Measurements from ENCODE around the gene RBM27.
"Not testable (repeated sequence)": the region's sequence is repeated elsewhere in the genome, so short reads cannot be mapped to it uniquely, and the experiment has no call there.

The RBM27 gene, protein sequence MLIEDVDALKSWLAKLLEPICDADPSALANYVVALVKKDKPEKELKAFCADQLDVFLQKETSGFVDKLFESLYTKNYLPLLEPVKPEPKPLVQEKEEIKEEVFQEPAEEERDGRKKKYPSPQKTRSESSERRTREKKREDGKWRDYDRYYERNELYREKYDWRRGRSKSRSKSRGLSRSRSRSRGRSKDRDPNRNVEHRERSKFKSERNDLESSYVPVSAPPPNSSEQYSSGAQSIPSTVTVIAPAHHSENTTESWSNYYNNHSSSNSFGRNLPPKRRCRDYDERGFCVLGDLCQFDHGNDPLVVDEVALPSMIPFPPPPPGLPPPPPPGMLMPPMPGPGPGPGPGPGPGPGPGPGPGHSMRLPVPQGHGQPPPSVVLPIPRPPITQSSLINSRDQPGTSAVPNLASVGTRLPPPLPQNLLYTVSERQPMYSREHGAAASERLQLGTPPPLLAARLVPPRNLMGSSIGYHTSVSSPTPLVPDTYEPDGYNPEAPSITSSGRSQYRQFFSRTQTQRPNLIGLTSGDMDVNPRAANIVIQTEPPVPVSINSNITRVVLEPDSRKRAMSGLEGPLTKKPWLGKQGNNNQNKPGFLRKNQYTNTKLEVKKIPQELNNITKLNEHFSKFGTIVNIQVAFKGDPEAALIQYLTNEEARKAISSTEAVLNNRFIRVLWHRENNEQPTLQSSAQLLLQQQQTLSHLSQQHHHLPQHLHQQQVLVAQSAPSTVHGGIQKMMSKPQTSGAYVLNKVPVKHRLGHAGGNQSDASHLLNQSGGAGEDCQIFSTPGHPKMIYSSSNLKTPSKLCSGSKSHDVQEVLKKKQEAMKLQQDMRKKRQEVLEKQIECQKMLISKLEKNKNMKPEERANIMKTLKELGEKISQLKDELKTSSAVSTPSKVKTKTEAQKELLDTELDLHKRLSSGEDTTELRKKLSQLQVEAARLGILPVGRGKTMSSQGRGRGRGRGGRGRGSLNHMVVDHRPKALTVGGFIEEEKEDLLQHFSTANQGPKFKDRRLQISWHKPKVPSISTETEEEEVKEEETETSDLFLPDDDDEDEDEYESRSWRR

DNA sequence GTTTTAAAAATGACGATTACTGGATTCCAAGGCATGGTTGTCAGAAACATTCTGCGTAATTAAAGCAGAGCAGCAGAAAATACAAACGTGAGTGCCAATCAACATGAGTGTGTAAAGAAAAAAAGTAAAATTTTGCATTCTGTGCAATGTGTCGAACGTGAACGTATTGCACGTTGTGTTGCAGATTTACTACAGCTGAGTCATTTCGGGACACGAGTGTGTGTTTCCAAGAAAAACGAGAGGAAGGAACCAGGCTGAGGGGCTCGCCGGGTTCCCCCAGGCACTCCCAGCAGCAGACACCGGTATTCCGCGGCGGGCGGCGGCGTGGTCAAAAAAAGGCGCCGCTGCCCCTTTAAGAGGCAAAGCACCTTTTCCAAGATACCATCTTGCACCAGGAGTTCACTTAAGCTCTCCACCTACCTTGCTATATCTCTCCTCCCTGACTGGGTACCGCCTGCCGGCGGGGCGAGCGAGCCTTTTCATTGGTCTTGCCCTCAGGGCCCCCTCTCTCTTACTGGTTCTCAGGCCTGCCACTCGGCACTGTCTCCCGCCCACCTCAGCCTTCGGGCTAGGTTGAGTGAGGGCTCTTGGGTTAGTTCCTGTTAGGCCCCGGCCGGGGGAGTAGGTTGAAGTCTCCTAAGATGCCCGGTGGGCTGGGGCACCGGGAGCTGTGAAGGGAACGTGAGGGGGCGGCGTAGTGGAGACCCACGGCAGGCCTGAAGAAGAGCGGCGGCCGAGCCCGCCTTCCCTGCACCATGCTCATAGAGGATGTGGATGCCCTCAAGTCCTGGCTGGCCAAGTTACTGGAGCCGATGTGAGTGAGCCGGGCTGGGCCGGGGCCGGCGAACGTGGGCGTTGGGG lies at the start of gene RBM27:
Gene RBM27, plus strand, starts transcription at position 595 of the 861 bp plus-strand sequence. Its CDS starts 161 bp downstream, at position 756.
- peak; percentile 99 to 100 for ATAC-seq

DNA sequence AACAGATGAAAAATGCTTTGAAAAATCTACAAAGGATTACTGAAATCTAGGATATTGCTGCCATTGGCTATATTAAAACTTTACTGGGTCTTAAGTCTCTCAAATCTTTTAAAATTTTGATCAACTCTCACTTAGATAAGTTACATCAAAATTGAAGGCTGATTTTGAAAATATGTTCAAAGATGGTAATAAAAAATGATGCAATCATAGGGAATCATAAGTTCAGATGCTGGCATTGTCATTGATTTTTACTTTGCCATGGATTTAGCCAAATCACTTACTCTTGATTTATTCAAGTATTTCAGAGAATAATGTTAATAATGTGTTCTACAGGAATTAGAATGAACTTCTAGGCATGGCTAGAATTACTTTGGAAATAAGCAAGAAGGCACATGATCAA lies 45.1 kb upstream of the RBM27 start:
- no peak for ATAC-seq

DNA sequence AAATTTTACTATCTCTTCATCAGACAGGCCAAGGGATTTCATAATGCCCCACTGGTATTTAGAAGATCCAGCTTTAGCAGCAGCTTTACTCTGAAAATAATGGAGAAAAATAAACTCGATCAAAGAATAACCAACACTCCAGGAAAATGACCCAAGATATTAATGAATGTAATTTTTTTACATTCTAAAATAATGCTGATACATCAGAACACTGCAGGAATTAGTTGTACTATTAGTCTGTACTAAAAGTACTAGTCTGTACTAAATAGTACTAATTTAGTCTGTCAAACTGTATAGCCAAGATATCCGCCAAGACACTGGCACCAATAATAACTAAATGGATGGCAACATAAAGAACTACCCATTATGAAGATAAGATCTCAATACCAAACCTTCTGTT lies 39.0 kb upstream of the RBM27 start:
- no peak for ATAC-seq

DNA sequence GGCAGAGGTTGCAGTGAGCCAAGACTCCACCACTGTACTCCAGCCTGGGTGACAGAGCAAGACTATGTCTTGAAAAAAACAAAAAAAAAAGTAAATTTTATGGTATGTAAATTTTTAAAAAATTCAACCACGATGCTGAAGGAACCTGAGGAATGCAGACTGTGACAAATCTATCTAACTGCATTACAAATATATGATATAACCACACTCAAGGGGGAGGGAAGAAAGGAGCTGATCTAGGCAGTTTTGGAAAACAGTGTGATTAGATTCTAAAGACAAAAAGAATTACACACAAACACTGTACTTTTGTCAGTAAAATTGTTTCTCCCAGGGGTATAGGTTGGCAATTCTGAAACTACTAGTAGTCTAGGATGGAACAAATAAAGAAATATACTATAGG lies 37.9 kb upstream of the RBM27 start:
- ATAC-seq = no peak

DNA sequence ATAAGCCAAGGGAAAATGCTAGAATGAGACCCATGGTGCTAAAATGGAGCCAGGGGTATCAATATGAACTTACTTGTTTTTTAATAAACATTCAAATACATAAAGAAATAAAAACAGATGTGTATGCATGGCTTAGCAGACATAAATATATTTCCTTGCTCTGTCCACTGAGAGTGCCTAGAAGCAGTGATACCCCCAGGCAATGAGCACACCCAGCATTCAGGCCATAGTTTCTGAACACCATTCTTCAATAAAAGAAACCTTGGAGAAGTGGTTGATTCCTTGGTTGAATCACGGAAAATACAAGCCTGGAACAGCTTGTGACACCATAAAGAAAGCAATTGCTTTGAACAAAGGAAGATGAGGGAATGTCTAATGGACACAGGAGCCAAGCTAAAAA lies 37.5 kb upstream of the RBM27 start:
- ATAC-seq = no peak

GRCh38 chr5:146169076-146169475 lies 34.3 kb upstream of the RBM27 start:
- no peak for ATAC-seq

- not testable (repeated sequence) for ATAC-seq
Observed at GRCh38 chr5:146173049-146173448, 30.4 kb upstream of the RBM27 start.

GRCh38 chr5:146173597-146173996 lies 29.8 kb upstream of the RBM27 start:
- ATAC-seq = peak in 1 of 2 donors; percentile 49

- ATAC-seq = no peak
Observed at GRCh38 chr5:146176805-146177204, 26.6 kb upstream of the RBM27 start.

- no peak for ATAC-seq
Observed at GRCh38 chr5:146179696-146180095, 23.7 kb upstream of the RBM27 start.

GRCh38 chr5:146183403-146183802 lies 20.0 kb upstream of the RBM27 start:
- ATAC-seq = not testable (repeated sequence)

DNA sequence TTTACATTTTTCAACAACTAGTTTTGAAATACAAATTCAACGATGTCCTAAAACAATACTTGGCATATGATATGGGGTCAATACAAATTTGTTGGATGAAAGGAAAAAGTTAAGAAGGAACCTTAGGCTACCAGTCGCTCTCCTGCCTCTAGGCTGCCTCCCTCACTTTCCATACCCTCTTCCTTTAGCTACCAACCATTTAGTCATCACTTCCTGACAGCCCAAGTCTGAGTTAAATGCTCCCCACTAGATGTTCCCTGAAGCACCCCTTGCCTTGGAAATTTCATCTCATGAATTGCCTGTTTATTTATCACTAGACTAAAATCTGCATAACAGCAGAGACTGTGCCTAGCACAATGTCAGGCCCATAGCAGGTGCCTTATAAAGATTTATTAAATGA lies 18.2 kb upstream of the RBM27 start:
- ATAC-seq = no peak

DNA sequence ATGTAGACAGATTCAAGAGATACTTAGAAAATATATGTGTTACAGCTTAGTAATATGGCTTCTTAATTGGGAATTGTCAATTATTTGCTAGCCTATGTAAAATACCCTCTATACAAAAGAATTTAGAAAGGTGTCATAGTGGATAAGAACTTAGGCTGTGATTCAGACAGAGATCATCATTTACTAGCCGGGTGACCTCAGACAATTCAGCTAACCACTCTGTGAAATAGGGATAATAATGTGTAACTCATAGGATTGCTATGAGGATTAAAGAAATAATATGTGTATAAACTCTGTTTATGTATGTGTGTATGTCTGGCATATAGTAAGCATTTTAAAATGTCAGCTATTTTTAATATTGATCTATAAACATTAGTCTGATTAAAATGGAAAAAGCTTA lies 15.0 kb upstream of the RBM27 start:
- no peak for ATAC-seq

- ATAC-seq = no peak
Observed at GRCh38 chr5:146192571-146193043, 10.8 kb upstream of the RBM27 start.

GRCh38 chr5:146193285-146193684 lies 10.1 kb upstream of the RBM27 start:
- ATAC-seq = no peak

DNA sequence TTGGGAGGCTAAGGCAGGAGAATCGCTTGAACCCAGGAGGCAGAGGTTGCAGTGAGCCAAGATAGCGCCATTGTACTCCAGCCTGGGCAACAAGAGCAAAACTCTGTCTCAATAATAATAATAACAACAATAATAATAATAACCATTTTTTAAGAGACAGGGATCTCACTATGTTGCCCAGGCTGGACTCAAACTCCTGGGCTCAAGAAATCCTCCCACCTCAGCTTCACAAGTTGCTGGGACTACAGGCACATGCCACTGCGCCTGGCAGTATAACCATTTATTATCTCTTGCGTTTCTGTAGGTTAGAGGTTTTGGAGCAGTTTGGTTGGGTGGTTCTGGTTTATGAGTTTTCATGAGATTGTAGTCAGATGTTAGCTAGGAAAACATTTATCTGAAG lies 8.4 kb upstream of the RBM27 start:
- not testable (repeated sequence) for ATAC-seq

GRCh38 chr5:146196459-146197048 lies 6.9 kb upstream of the RBM27 start:
- no peak for ATAC-seq

- no peak for ATAC-seq
Observed at GRCh38 chr5:146199176-146199815, 4.1 kb upstream of the RBM27 start.

DNA sequence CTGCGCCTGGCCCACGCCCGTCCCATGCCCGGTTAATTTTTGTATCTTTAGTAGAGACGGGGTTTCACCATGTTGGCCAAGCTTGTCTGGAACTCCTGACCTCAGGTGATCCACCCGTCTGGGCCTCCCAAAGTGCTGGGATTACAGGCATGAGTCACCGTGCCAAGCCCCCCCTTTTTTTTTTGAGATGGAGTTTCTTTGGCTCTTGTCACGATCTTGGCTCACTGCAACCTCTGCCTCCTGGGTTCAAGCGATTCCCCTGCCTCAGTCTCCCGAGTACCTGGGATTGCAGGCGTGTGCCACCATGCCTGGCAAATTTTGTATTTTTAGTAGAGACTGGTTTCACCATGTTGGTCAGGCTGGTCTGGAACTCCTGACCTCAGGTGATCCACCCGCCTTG lies 1.6 kb upstream of the RBM27 start:
- ATAC-seq = not testable (repeated sequence)

- ATAC-seq = peak; percentile 6 to 10
Observed at GRCh38 chr5:146203872-146204192, 427 bp downstream of the RBM27 start.

- no peak for ATAC-seq
Observed at GRCh38 chr5:146205499-146206202, 2.2 kb downstream of the RBM27 start.

Data from activated CD4-positive, CD25-positive, alpha-beta regulatory T cell treated with anti-CD3 and anti-CD28 coated beads, Interleukin-2, amount 50 U/mL, for 24 hours (primary cell).